ENCODE data around the gene KIAA0586. TPM values are rescaled to one million over a fixed set of nuclear protein-coding genes. Genes with fewer than 3 reads are reported as not detected.

KIAA0586 gene
- total and polyA plus RNA-seq, 9 of the 15 experiments (the other 6 are each of a cell fraction or from before 2014, with no cell fraction given) = 11.2 to 30.9 (median 22.6) TPM

DNA sequence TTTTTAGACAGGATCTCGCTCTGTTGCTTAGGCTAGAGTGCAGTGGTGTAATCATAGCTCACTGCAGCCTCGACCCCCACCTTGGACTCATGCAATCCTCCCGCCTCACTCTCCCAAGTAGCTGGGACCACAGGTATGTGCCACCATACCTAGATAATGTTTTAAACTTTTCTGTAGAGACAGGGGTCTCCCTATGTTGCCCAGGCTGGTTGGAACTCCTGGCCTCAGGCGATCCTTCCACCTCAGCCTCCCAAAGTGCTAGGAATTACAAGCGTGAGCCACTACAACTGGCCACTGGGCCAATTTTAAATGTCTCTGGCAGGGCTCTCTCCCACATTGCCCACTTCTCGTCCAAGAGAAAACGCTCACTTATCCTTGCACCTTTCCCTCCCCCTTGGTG is 143.7 kb downstream of the KIAA0586 start (continued):
- TF ChIP-seq, protein P1, sequence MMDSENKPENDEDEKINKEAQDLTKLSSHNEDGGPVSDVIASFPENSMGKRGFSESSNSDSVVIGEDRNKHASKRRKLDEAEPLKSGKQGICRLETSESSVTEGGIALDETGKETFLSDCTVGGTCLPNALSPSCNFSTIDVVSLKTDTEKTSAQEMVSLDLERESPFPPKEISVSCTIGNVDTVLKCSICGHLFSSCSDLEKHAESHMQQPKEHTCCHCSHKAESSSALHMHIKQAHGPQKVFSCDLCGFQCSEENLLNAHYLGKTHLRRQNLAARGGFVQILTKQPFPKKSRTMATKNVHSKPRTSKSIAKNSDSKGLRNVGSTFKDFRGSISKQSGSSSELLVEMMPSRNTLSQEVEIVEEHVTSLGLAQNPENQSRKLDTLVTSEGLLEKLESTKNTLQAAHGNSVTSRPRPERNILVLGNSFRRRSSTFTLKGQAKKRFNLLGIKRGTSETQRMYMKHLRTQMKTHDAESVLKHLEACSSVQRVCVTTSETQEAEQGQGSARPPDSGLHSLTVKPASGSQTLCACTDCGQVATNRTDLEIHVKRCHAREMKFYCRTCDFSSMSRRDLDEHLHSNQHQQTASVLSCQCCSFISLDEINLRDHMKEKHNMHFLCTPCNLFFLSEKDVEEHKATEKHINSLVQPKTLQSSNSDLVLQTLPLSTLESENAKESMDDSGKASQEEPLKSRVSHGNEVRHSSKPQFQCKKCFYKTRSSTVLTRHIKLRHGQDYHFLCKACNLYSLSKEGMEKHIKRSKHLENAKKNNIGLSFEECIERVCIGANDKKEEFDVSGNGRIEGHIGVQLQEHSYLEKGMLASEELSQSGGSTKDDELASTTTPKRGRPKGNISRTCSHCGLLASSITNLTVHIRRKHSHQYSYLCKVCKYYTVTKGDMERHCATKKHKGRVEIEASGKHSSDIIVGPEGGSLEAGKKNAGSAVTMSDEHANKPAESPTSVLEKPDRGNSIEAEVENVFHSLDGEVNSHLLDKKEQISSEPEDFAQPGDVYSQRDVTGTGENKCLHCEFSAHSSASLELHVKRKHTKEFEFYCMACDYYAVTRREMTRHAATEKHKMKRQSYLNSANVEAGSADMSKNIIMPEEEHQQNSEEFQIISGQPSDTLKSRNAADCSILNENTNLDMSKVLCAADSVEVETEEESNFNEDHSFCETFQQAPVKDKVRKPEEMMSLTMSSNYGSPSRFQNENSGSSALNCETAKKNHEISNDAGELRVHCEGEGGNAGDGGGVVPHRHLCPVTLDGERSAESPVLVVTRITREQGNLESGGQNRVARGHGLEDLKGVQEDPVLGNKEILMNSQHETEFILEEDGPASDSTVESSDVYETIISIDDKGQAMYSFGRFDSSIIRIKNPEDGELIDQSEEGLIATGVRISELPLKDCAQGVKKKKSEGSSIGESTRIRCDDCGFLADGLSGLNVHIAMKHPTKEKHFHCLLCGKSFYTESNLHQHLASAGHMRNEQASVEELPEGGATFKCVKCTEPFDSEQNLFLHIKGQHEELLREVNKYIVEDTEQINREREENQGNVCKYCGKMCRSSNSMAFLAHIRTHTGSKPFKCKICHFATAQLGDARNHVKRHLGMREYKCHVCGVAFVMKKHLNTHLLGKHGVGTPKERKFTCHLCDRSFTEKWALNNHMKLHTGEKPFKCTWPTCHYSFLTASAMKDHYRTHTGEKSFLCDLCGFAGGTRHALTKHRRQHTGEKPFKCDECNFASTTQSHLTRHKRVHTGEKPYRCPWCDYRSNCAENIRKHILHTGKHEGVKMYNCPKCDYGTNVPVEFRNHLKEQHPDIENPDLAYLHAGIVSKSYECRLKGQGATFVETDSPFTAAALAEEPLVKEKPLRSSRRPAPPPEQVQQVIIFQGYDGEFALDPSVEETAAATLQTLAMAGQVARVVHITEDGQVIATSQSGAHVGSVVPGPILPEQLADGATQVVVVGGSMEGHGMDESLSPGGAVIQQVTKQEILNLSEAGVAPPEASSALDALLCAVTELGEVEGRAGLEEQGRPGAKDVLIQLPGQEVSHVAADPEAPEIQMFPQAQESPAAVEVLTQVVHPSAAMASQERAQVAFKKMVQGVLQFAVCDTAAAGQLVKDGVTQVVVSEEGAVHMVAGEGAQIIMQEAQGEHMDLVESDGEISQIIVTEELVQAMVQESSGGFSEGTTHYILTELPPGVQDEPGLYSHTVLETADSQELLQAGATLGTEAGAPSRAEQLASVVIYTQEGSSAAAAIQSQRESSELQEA (IDR thresholded peaks at IDR 0.05; ENCODE audit: low read depth) = no peak
- TF ChIP-seq ZNF165 (CRISPR knock-in tag; IDR thresholded peaks at IDR 0.05; ENCODE audit: borderline replicate concordance) (no peak), SIN3B (IDR thresholded peaks at IDR 0.05; ENCODE audit: low read depth) (no peak), PHB2 (IDR thresholded peaks at IDR 0.05; ENCODE audit: low read depth) (no peak)
- TF ChIP-seq, protein P2, sequence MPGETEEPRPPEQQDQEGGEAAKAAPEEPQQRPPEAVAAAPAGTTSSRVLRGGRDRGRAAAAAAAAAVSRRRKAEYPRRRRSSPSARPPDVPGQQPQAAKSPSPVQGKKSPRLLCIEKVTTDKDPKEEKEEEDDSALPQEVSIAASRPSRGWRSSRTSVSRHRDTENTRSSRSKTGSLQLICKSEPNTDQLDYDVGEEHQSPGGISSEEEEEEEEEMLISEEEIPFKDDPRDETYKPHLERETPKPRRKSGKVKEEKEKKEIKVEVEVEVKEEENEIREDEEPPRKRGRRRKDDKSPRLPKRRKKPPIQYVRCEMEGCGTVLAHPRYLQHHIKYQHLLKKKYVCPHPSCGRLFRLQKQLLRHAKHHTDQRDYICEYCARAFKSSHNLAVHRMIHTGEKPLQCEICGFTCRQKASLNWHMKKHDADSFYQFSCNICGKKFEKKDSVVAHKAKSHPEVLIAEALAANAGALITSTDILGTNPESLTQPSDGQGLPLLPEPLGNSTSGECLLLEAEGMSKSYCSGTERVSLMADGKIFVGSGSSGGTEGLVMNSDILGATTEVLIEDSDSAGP (CRISPR knock-in tag; IDR thresholded peaks at IDR 0.05) = no peak
